Immature natural killer cell (primary cell): ENCODE results near the gene ABCC11. TPM values are rescaled to one million over a fixed set of nuclear protein-coding genes. Genes with fewer than 3 reads are reported as not detected.

ENCODE experiments used
- DNase-seq, 3 donors: peaks; one replicate each; pipeline ENCODE4 v3.0.0; 2022; ENCODE audit warnings: mixed read lengths in 1 of 3
- H3K27ac Mint-ChIP-seq, 6 donors: one replicate each; pipeline ENCODE4 v1.8.0; 2020; ENCODE audit warnings: mixed read lengths in 6 of 6, mild to moderate bottlenecking in 5 of 6, inconsistent platforms in 4 of 6, moderate library complexity in 3 of 6
- H3K27me3 Mint-ChIP-seq, 3 donors: one replicate each; pipeline ENCODE4 v1.8.0; 2020 to 2021; ENCODE audit warnings: low read depth in 3 of 3, mild to moderate bottlenecking in 3 of 3, mixed read lengths in 3 of 3, moderate library complexity in 3 of 3, inconsistent platforms in 1 of 3
- H3K36me3 Mint-ChIP-seq, 3 donors: one replicate each; pipeline ENCODE4 v1.8.0; 2020; ENCODE audit warnings: mixed read lengths in 3 of 3, inconsistent platforms in 2 of 3, mild to moderate bottlenecking in 2 of 3
- H3K4me1 Mint-ChIP-seq, 2 donors: one replicate each; pipeline ENCODE4 v1.8.0; 2020; ENCODE audit warnings: inconsistent platforms in 2 of 2, mild to moderate bottlenecking in 2 of 2, mixed read lengths in 2 of 2, moderate library complexity in 1 of 2
- H3K4me3 Mint-ChIP-seq, 5 donors: one replicate each; pipeline ENCODE4 v1.8.0; 2020; ENCODE audit warnings: mild to moderate bottlenecking in 5 of 5, mixed read lengths in 5 of 5, inconsistent platforms in 3 of 5, moderate library complexity in 3 of 5
- H3K9me3 Mint-ChIP-seq, 6 donors: one replicate each; pipeline ENCODE4 v1.8.0; 2020; ENCODE audit warnings: mild to moderate bottlenecking in 6 of 6, mixed read lengths in 6 of 6, inconsistent platforms in 4 of 6, moderate library complexity in 3 of 6
- polyA plus RNA-seq, 3 donors: library from polyadenylated mRNA; unstranded; fragments of 300-500 nt; fragmentation: Illumina TruSeq; gene quantifications; one replicate each; pipeline ENCODE4 v1.2.3, GENCODE V29; 2021

The ABCC11 gene
- polyA plus RNA-seq, 3 donors from 2014 or later: 0.07 TPM; not detected in 2

- no peak for DNase-seq
These were observed 89.5 kb downstream of the ABCC11 start for GRCh38 chr16:48157794-48158193.

GRCh38 chr16:48157302-48157701 is 90.0 kb downstream of the ABCC11 start:
- Mint-ChIP-seq H3K27me3 (peaks cover 3 to 9% (median 4%) of the 10 kb centered on the region in 3 donors), H3K27ac (no peak overlapping the region), H3K9me3 (no peaks in the 10 kb centered on the region), H3K4me3 (peak overlapping the region in 1 of 5 donors; percentile 47), H3K36me3 (no peaks in the 10 kb centered on the region), H3K4me1 (no peaks in the 10 kb centered on the region)
- no peak for DNase-seq

More at GRCh38 chr16:48157794-48158193, 89.5 kb downstream of the ABCC11 start:
- no peaks in the 10 kb centered on the region for H3K36me3 Mint-ChIP-seq
- peaks cover 3 to 7% (median 4%) of the 10 kb centered on the region in 3 donors for H3K27me3 Mint-ChIP-seq
- no peaks in the 10 kb centered on the region for H3K9me3 Mint-ChIP-seq
- no peaks in the 10 kb centered on the region for H3K4me1 Mint-ChIP-seq
- H3K27ac Mint-ChIP-seq: no peak overlapping the region
- H3K4me3 Mint-ChIP-seq: no peak overlapping the region

GRCh38 chr16:48156790-48157209 is 90.5 kb downstream of the ABCC11 start:
- Mint-ChIP-seq H3K9me3 (no peaks in the 10 kb centered on the region), H3K4me1 (no peaks in the 10 kb centered on the region), H3K4me3 (peak overlapping the region in 1 of 5 donors; percentile 47), H3K27ac (no peak overlapping the region), H3K27me3 (peaks cover 3 to 11% (median 4%) of the 10 kb centered on the region in 3 donors), H3K36me3 (no peaks in the 10 kb centered on the region)
- DNase-seq: peak; percentile 41 to 56 (median 50)

GRCh38 chr16:48155926-48156789 is 91.2 kb downstream of the ABCC11 start, which contains the start of gene ABCC12:
Gene ABCC12 (minus strand): TSS chr16:48155993. CDS start chr16:48146424, 9,569 bp downstream.
- no peak for DNase-seq
- H3K4me1 Mint-ChIP-seq: no peaks in the 10 kb centered on the region
- no peaks in the 10 kb centered on the region for H3K9me3 Mint-ChIP-seq
- H3K27ac Mint-ChIP-seq: no peak within 1 kb of the TSS
- H3K4me3 Mint-ChIP-seq: no peak within 1 kb of the TSS
- peaks cover 3 to 11% (median 4%) of the 10 kb centered on the region in 3 donors for H3K27me3 Mint-ChIP-seq
- H3K36me3 Mint-ChIP-seq: no peaks in the 10 kb centered on the region

GRCh38 chr16:48153774-48154173 is 93.6 kb downstream of the ABCC11 start:
- Mint-ChIP-seq H3K27ac (no peak overlapping the region), H3K27me3 (peaks cover 4 to 14% (median 5%) of the 10 kb centered on the region in 3 donors), H3K36me3 (no peaks in the 10 kb centered on the region), H3K4me1 (no peaks in the 10 kb centered on the region), H3K9me3 (peaks cover 0 to 11% (median under 1%) of the 10 kb centered on the region in 6 donors), H3K4me3 (no peak overlapping the region)
- DNase-seq: no peak

- H3K4me3 Mint-ChIP-seq: no peak overlapping the region
- H3K27ac Mint-ChIP-seq: no peak overlapping the region
- H3K9me3 Mint-ChIP-seq: peaks cover 0 to 11% (median under 1%) of the 10 kb centered on the region in 6 donors
- H3K4me1 Mint-ChIP-seq: no peaks in the 10 kb centered on the region
- H3K27me3 Mint-ChIP-seq: peaks cover 5 to 13% (median 7%) of the 10 kb centered on the region in 3 donors
- DNase-seq: no peak
- H3K36me3 Mint-ChIP-seq: no peaks in the 10 kb centered on the region
These were observed 95.1 kb downstream of the ABCC11 start for GRCh38 chr16:48152226-48152625.

- H3K4me3 Mint-ChIP-seq: no peak overlapping the region
- no peak for DNase-seq
- peaks cover 0 to 11% (median under 1%) of the 10 kb centered on the region in 6 donors for H3K9me3 Mint-ChIP-seq
- H3K4me1 Mint-ChIP-seq: no peaks in the 10 kb centered on the region
- peaks cover 7 to 13% (median 10%) of the 10 kb centered on the region in 3 donors for H3K27me3 Mint-ChIP-seq
- no peak overlapping the region for H3K27ac Mint-ChIP-seq
- H3K36me3 Mint-ChIP-seq: no peaks in the 10 kb centered on the region
These were observed 96.6 kb downstream of the ABCC11 start for GRCh38 chr16:48150707-48151106.

GRCh38 chr16:48146710-48147109 is 100.6 kb downstream of the ABCC11 start:
- Mint-ChIP-seq H3K4me3 (no peak overlapping the region), H3K9me3 (peaks cover 0 to 11% (median 2%) of the 10 kb centered on the region in 6 donors), H3K36me3 (no peaks in the 10 kb centered on the region), H3K27me3 (peaks cover 3 to 10% (median 5%) of the 10 kb centered on the region in 3 donors), H3K4me1 (no peaks in the 10 kb centered on the region), H3K27ac (no peak overlapping the region)
- no peak for DNase-seq

GRCh38 chr16:48146131-48146530 is 101.2 kb downstream of the ABCC11 start:
- no peak overlapping the region for H3K27ac Mint-ChIP-seq
- H3K4me1 Mint-ChIP-seq: no peaks in the 10 kb centered on the region
- no peaks in the 10 kb centered on the region for H3K36me3 Mint-ChIP-seq
- no peak overlapping the region for H3K4me3 Mint-ChIP-seq
- DNase-seq: no peak
- H3K27me3 Mint-ChIP-seq: peaks cover 3 to 10% (median 5%) of the 10 kb centered on the region in 3 donors
- peaks cover 0 to 11% (median 2%) of the 10 kb centered on the region in 6 donors for H3K9me3 Mint-ChIP-seq

GRCh38 chr16:48143812-48144368 is 103.4 kb downstream of the ABCC11 start:
- peaks cover 0 to 8% (median 3%) of the 10 kb centered on the region in 3 donors for H3K27me3 Mint-ChIP-seq
- no peaks in the 10 kb centered on the region for H3K4me1 Mint-ChIP-seq

GRCh38 chr16:48140821-48141220 is 106.5 kb downstream of the ABCC11 start:
- Mint-ChIP-seq H3K4me1 (no peaks in the 10 kb centered on the region), H3K27ac (no peak overlapping the region), H3K9me3 (peaks cover 0 to 3% (median 0%) of the 10 kb centered on the region in 6 donors), H3K36me3 (no peaks in the 10 kb centered on the region), H3K4me3 (no peak overlapping the region), H3K27me3 (peaks cover 0 to 4% (median 0%) of the 10 kb centered on the region in 3 donors)
- DNase-seq: no peak

More at GRCh38 chr16:48143812-48144368, 103.4 kb downstream of the ABCC11 start:
- Mint-ChIP-seq H3K4me3 (no peak overlapping the region), H3K9me3 (peaks cover 0 to 3% (median 0%) of the 10 kb centered on the region in 6 donors), H3K36me3 (no peaks in the 10 kb centered on the region), H3K27ac (no peak overlapping the region)
- DNase-seq: no peak

GRCh38 chr16:48139517-48139916 is 107.8 kb downstream of the ABCC11 start:
- no peaks in the 10 kb centered on the region for H3K36me3 Mint-ChIP-seq
- no peak overlapping the region for H3K27ac Mint-ChIP-seq
- H3K27me3 Mint-ChIP-seq: peaks cover 0 to 6% (median 4%) of the 10 kb centered on the region in 3 donors

GRCh38 chr16:48138543-48138942 is 108.8 kb downstream of the ABCC11 start:
- peaks cover 0 to 3% (median 0%) of the 10 kb centered on the region in 6 donors for H3K9me3 Mint-ChIP-seq
- H3K27ac Mint-ChIP-seq: no peak overlapping the region
- H3K4me1 Mint-ChIP-seq: no peaks in the 10 kb centered on the region
- no peaks in the 10 kb centered on the region for H3K36me3 Mint-ChIP-seq
- H3K27me3 Mint-ChIP-seq: peaks cover 0 to 6% (median 6%) of the 10 kb centered on the region in 3 donors
- H3K4me3 Mint-ChIP-seq: no peak overlapping the region
- DNase-seq: no peak

More at GRCh38 chr16:48139517-48139916, 107.8 kb downstream of the ABCC11 start:
- Mint-ChIP-seq H3K4me1 (no peaks in the 10 kb centered on the region), H3K4me3 (no peak overlapping the region), H3K9me3 (peaks cover 0 to 3% (median 0%) of the 10 kb centered on the region in 6 donors)
- no peak for DNase-seq

GRCh38 chr16:48137822-48138221 is 109.5 kb downstream of the ABCC11 start:
- Mint-ChIP-seq H3K4me3 (no peak overlapping the region), H3K27me3 (peaks cover 0 to 9% (median 6%) of the 10 kb centered on the region in 3 donors), H3K9me3 (peaks cover 0 to 3% (median 0%) of the 10 kb centered on the region in 6 donors), H3K36me3 (no peaks in the 10 kb centered on the region), H3K27ac (no peak overlapping the region), H3K4me1 (no peaks in the 10 kb centered on the region)
- DNase-seq: no peak
